DMS 273 (cell line): ENCODE measurements around the gene PACC1.

Experiments
- DNase-seq: peaks from one replicate; lab custom pipeline; 2025; ENCODE audit not compliant: unreplicated experiment; lab: John Stamatoyannopoulos, UW

Gene PACC1

GRCh38 chr1:212438831-212439237 is 24.1 kb upstream of the PACC1 start:
- DNase-seq = no peak

- DNase-seq = peak; percentile 17
Measured at GRCh38 chr1:212437179-212437798, 22.6 kb upstream of the PACC1 start.

- DNase-seq = no peak
Measured at GRCh38 chr1:212434992-212435391, 20.3 kb upstream of the PACC1 start.

- peak; percentile 67 for DNase-seq
Measured at GRCh38 chr1:212433577-212434462, 19.1 kb upstream of the PACC1 start.

GRCh38 chr1:212432661-212433576 is 18.2 kb upstream of the PACC1 start, which contains the start of gene NENF:
TSS of gene NENF (plus strand) at chr1:212432920. CDS start at chr1:212432944, 24 bp downstream.
- peak; percentile 96 for DNase-seq

GRCh38 chr1:212432272-212432660 is 17.6 kb upstream of the PACC1 start:
- DNase-seq = no peak

GRCh38 chr1:212431644-212432043 is 17.0 kb upstream of the PACC1 start:
- DNase-seq = no peak

GRCh38 chr1:212430955-212431394 is 16.3 kb upstream of the PACC1 start:
- DNase-seq = no peak

- DNase-seq = no peak
Measured at GRCh38 chr1:212430416-212430815, 15.7 kb upstream of the PACC1 start.

GRCh38 chr1:212428496-212428895 is 13.8 kb upstream of the PACC1 start:
- no peak for DNase-seq

- no peak for DNase-seq
Measured at GRCh38 chr1:212423879-212424278, 9.2 kb upstream of the PACC1 start.

- DNase-seq = no peak
Measured at GRCh38 chr1:212421165-212421564, 6.5 kb upstream of the PACC1 start.

- DNase-seq = no peak
Measured at GRCh38 chr1:212415107-212415841, 588 bp upstream of the PACC1 start.

- DNase-seq = no peak
Measured at GRCh38 chr1:212413902-212414327, 771 bp downstream of the PACC1 start.

- DNase-seq = no peak
Measured at GRCh38 chr1:212412374-212412773, 2.3 kb downstream of the PACC1 start.

- no peak for DNase-seq
Measured at GRCh38 chr1:212410231-212410820, 4.4 kb downstream of the PACC1 start.

GRCh38 chr1:212402666-212403321 is 11.9 kb downstream of the PACC1 start:
- no peak for DNase-seq

- DNase-seq = no peak
Measured at GRCh38 chr1:212401838-212402582, 12.7 kb downstream of the PACC1 start.

GRCh38 chr1:212401042-212401441 is 13.6 kb downstream of the PACC1 start:
- no peak for DNase-seq
